GM12878 (cell line): ENCODE data around the gene PPP1R12B.
"Not testable (repeated sequence)": the region's sequence is repeated elsewhere in the genome, so short reads cannot be mapped to it uniquely, and the experiment has no call there.

ENCODE experiments used
- EP300 ChIP-seq, 2 experiments: fragments of 150-350 bp in 1 of 2; IDR thresholded peaks; 2 replicates each; pipeline ENCODE4 v1.6.1; 2011 to 2012; ENCODE audit warnings: low read depth in 2 of 2, low read length in 2 of 2, borderline replicate concordance in 1 of 2, improper control_type of control experiment in 1 of 2, inconsistent platforms in 1 of 2; ENCODE audit not compliant: control insufficient read depth in 1 of 2
- EZH2 ChIP-seq: IDR thresholded peaks from 2 replicates; pipeline ENCODE4 v1.6.1; 2012; ENCODE audit warnings: low read depth, mild to moderate bottlenecking, control low read depth, inconsistent platforms, low read length, borderline replicate concordance; ENCODE audit not compliant: control insufficient read depth
- FOXM1 ChIP-seq: IDR thresholded peaks from 2 replicates; pipeline ENCODE4 v1.6.1; 2012; ENCODE audit warnings: low read depth, mild to moderate bottlenecking, inconsistent platforms, low read length, moderate library complexity
- JUND ChIP-seq: IDR thresholded peaks from 2 replicates; pipeline ENCODE4 v1.6.1; 2012; ENCODE audit warnings: low read depth, mild to moderate bottlenecking, low read length, improper control_type of control experiment, moderate library complexity
- MTA3 ChIP-seq: IDR thresholded peaks from 2 replicates; pipeline ENCODE4 v1.6.1; 2012; ENCODE audit warnings: low read length, inconsistent platforms, borderline replicate concordance
- POLR2A ChIP-seq: IDR thresholded peaks from 2 replicates; pipeline ENCODE4 v1.6.1; 2011; ENCODE audit warnings: low read depth, mild to moderate bottlenecking, low read length
- RCOR1 ChIP-seq: conservative IDR thresholded peaks from 2 replicates; pipeline ENCODE4 v1.6.1; 2012; ENCODE audit warnings: low read depth, low read length, improper control_type of control experiment
- RFX5 ChIP-seq: IDR thresholded peaks from 2 replicates; pipeline ENCODE4 v1.6.1; 2011; ENCODE audit warnings: low read depth, low read length, improper control_type of control experiment
- SIN3A ChIP-seq: IDR thresholded peaks from 2 replicates; pipeline ENCODE4 v1.6.1; 2012; ENCODE audit warnings: low read depth, low read length, improper control_type of control experiment
- SMC3 ChIP-seq: IDR thresholded peaks from 2 replicates; pipeline ENCODE4 v1.6.1; 2011; ENCODE audit warnings: low read length, improper control_type of control experiment, borderline replicate concordance
- TAF1 ChIP-seq: IDR thresholded peaks from 2 replicates; pipeline ENCODE4 v1.6.1; 2011; ENCODE audit warnings: mild to moderate bottlenecking, low read depth, low read length, borderline replicate concordance
- YY1 ChIP-seq: IDR thresholded peaks from 2 replicates; pipeline ENCODE4 v1.6.1; 2011; ENCODE audit warnings: low read depth, mild to moderate bottlenecking, low read length

- not testable (repeated sequence) for TF ChIP-seq RCOR1; YY1; MTA3; EP300 (IDR thresholded peaks at IDR 0.05; ENCODE audit: borderline replicate concordance in 1 of 2, control insufficient read depth in 1 of 2, low read depth in 2 of 2, low read length in 2 of 2); SMC3; FOXM1; EZH2; SIN3A; JUND; TAF1; POLR2A; RFX5
Observed at GRCh38 chr1:202521484-202521883, 173.0 kb downstream of the PPP1R12B start.
